ENCODE results near the gene NTN1. TPM values are rescaled to one million over a fixed set of nuclear protein-coding genes. Genes with fewer than 3 reads are reported as not detected.

Gene NTN1
- total RNA-seq, 1 donor from 2014 or later, result 60.3 TPM

- no peak overlapping the region for H3K27ac ChIP-seq (replicated peaks)
- no peak overlapping the region for H3K4me3 ChIP-seq
- no peaks in the 10 kb centered on the region for H3K9me3 ChIP-seq (replicated peaks)
- TF ChIP-seq CTCF (IDR thresholded peaks at IDR 0.05; ENCODE audit: borderline replicate concordance), result no peak
- no peaks in the 10 kb centered on the region for H3K27me3 ChIP-seq (ENCODE audit: low read depth)
- H3K36me3 ChIP-seq, result peaks cover 10% of the 10 kb centered on the region
- peaks cover 5% of the 10 kb centered on the region for H3K4me1 ChIP-seq
- DNase-seq, result no peak
- intact Hi-C loops (cut with micrococcal nuclease), result no loop called here
Observed at GRCh38 chr17:9249245-9249953, 228.1 kb downstream of the NTN1 start.

- TF ChIP-seq CTCF (IDR thresholded peaks at IDR 0.05; ENCODE audit: borderline replicate concordance), result no peak
- peaks cover 2% of the 10 kb centered on the region for H3K4me1 ChIP-seq
- no peak overlapping the region for H3K27ac ChIP-seq (replicated peaks)
- peaks cover 10% of the 10 kb centered on the region for H3K36me3 ChIP-seq
- H3K27me3 ChIP-seq (ENCODE audit: low read depth), result no peaks in the 10 kb centered on the region
- intact Hi-C loops (cut with micrococcal nuclease), result no loop called here
- no peak for DNase-seq
- no peak overlapping the region for H3K4me3 ChIP-seq
- H3K9me3 ChIP-seq (replicated peaks), result no peaks in the 10 kb centered on the region
Observed at GRCh38 chr17:9251273-9251672, 230.0 kb downstream of the NTN1 start.

- Histone ChIP-seq H3K36me3 (peaks cover 5% of the 10 kb centered on the region), H3K27me3 (ENCODE audit: low read depth) (no peaks in the 10 kb centered on the region), H3K27ac (replicated peaks) (no peak overlapping the region), H3K9me3 (replicated peaks) (no peaks in the 10 kb centered on the region), H3K4me1 (peaks cover 13% of the 10 kb centered on the region), H3K4me3 (no peak overlapping the region)
- DNase-seq, result no peak
- intact Hi-C loops (cut with micrococcal nuclease), result no loop called here
- TF ChIP-seq CTCF (IDR thresholded peaks at IDR 0.05; ENCODE audit: borderline replicate concordance), result no peak
Observed at GRCh38 chr17:9253308-9253707, 232.0 kb downstream of the NTN1 start.

- no peaks in the 10 kb centered on the region for H3K27me3 ChIP-seq (ENCODE audit: low read depth)
- no peaks in the 10 kb centered on the region for H3K36me3 ChIP-seq
- H3K27ac ChIP-seq (replicated peaks), result no peak overlapping the region
- intact Hi-C loops (cut with micrococcal nuclease), result no loop called here
- H3K4me3 ChIP-seq, result no peak overlapping the region
- no peaks in the 10 kb centered on the region for H3K9me3 ChIP-seq (replicated peaks)
- no peak for TF ChIP-seq CTCF (IDR thresholded peaks at IDR 0.05; ENCODE audit: borderline replicate concordance)
- peaks cover 25% of the 10 kb centered on the region for H3K4me1 ChIP-seq
- DNase-seq, result no peak
Observed at GRCh38 chr17:9254841-9255240, 233.5 kb downstream of the NTN1 start.

GRCh38 chr17:9255833-9256232 lies 234.5 kb downstream of the NTN1 start:
- DNase-seq, result no peak
- Histone ChIP-seq H3K36me3 (no peaks in the 10 kb centered on the region), H3K4me3 (no peak overlapping the region), H3K27me3 (ENCODE audit: low read depth) (no peaks in the 10 kb centered on the region), H3K4me1 (peaks cover 31% of the 10 kb centered on the region), H3K27ac (replicated peaks) (no peak overlapping the region), H3K9me3 (replicated peaks) (no peaks in the 10 kb centered on the region)
- intact Hi-C loops (cut with micrococcal nuclease), result no loop called here
- no peak for TF ChIP-seq CTCF (IDR thresholded peaks at IDR 0.05; ENCODE audit: borderline replicate concordance)

Data from left ventricle myocardium inferior (tissue), 1 donor.